CD4-positive, alpha-beta T cell treated with Interleukin-6 for 4 hours (primary cell): ENCODE results near the gene ARHGEF18.

Experiments
- DNase-seq: peaks from one replicate; pipeline ENCODE4 v3.0.0-alpha.2; 2020; ENCODE audit warnings: mixed read lengths

ARHGEF18 gene

DNA sequence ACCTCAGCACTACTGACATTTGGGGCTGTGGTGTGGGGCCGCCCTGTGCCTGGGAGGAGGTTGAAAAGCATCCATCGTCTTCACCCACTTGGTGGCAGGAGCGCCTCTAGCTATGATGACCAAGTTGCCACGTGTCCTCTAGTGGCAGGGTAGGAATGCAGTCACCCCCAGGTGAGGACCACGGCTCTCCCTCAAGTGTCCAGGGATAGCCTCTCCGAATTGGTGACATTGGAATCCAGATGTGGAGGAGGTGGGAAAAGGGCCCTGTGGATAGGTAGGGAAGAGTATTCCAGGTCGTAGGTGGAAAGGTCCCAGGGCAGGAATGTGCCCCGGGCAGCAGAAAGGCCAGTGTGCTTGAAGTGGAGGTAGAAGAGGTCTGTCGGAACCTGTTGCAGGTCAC lies 37.6 kb downstream of the ARHGEF18 start:
- no peak for DNase-seq

GRCh38 chr19:7386769-7387168 lies 38.0 kb downstream of the ARHGEF18 start:
- no peak for DNase-seq

- DNase-seq: no peak
Measured at GRCh38 chr19:7391218-7391670, 42.5 kb downstream of the ARHGEF18 start.

GRCh38 chr19:7393459-7393858 lies 44.7 kb downstream of the ARHGEF18 start:
- DNase-seq: no peak

GRCh38 chr19:7393939-7394730 lies 45.4 kb downstream of the ARHGEF18 start:
- DNase-seq: no peak

DNA sequence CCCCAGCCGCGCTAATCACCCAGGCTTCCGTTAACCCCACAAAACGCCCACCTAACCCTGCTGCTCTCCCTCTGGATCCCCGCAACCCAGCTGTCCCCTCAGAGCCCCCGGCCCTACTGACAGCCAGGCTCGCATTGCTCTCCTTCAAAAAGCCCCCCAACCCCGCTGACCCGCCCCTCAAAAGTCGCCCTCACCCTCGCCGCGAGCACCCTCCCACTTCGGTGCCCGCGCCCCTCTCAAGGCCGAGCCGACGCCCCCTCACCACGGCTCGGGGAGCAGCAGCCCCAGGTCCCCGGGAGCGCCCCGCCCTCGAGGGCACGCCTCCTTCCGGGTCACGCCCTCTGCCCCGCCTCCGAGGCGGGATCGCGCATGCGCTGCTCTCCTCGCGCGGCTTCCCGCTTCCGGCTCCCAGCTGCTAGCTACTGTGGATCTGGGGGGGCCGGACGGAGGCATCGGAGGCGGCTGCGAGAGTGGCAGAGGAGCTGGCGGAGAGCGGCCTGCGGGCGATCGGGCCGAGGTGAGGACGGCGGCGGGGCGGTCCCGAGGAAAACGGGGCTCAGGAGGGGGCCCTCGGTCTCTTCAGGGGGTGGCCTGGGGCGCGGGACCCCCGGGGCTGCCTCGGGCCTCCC lies 46.1 kb downstream of the ARHGEF18 start:
- DNase-seq: peak; percentile 84

DNA sequence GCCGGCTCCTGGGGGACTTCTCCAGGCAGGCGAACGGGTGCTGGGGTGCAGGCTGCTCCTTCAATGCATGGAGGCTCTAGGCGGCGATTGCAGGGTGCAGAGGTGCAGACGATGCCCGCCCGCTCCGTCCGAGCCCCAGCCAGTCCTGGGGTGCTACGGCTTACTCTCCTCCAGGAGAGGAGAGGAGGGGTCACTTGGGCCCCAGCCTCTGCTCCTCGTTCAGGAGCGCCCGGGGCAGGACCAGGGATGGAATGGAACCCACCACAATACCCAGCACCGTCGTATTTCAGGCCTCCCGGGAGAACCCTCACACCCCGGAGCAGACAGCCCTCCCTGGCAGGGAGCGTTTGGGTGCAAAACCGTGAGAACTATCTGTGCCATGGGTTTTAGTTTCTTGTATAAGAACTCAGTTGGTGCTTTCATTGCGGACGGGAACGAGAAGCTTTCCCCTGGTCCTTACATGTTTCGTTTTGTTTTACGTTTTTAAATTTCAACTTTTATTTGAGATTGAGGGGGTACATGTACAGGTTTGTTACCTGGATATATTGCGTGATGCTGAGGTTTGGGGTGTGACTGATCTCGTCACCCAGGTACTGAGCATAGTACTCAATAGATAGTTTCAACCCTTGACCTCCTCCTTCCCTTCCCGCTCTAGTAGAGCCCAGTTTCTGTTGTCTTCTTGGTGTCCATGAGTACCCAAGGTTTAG lies 46.8 kb downstream of the ARHGEF18 start:
- no peak for DNase-seq

DNA sequence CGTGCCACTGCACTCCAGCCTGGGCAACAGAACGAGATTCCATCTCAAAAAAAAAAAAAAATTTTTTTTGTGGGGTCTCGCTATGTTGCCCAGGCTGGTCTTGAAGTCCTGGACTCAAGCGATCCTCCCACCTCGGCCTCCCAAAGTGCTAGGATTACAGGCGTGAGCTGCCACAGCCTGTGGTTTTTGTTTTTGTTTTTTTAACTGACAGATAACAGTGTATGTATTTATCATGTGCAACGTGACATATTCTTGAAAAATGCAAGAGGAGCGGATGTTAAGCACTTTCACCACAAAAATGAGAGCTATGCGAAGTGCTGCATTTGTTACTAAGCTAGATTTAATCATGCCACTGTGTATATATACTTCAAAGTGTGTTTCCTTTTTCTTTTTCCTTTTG lies 49.0 kb downstream of the ARHGEF18 start:
- no peak for DNase-seq
